HG02840 (cell line): ENCODE data around the gene BOLA2B.
A peak's percentile ranks its signal among the peaks of the same experiment; 100 is the strongest.
"Not testable (repeated sequence)": the region's sequence is repeated elsewhere in the genome, so short reads cannot be mapped to it uniquely, and the experiment has no call there.

Source experiments
- ATAC-seq: cut with Tn5 transposase; IDR thresholded peaks from one replicate; pipeline ENCODE4 v1.9.1; 2021; ENCODE audit warnings: mild to moderate bottlenecking, moderate library complexity, moderate number of reproducible peaks; ENCODE audit not compliant: unreplicated experiment, low FRiP score

Gene BOLA2B

GRCh38 chr16:30193615-30194014, at the start of gene BOLA2B, which contains the start of gene SLX1A:
Gene BOLA2B, minus strand, starts transcription at chr16:30193666. Its CDS starts 71 bp downstream, at chr16:30193595.
Gene SLX1A, plus strand, starts transcription at chr16:30193875. Its CDS starts 210 bp downstream, at chr16:30194085.
- ATAC-seq: peak; percentile 90

- not testable (repeated sequence) for ATAC-seq
Measured at GRCh38 chr16:30217082-30217481, 23.6 kb upstream of the BOLA2B start.

- ATAC-seq: not testable (repeated sequence)
Measured at GRCh38 chr16:30211414-30211813, 17.9 kb upstream of the BOLA2B start.

GRCh38 chr16:30209032-30209431, 15.6 kb upstream of the BOLA2B start:
- ATAC-seq: not testable (repeated sequence)

GRCh38 chr16:30207063-30207704, 13.7 kb upstream of the BOLA2B start:
- not testable (repeated sequence) for ATAC-seq

- not testable (repeated sequence) for ATAC-seq
Measured at GRCh38 chr16:30206252-30206651, 12.8 kb upstream of the BOLA2B start.

GRCh38 chr16:30205541-30206236, 12.2 kb upstream of the BOLA2B start:
- not testable (repeated sequence) for ATAC-seq

GRCh38 chr16:30199608-30200343, 6.3 kb upstream of the BOLA2B start:
- not testable (repeated sequence) for ATAC-seq

GRCh38 chr16:30199049-30199448, 5.6 kb upstream of the BOLA2B start, which contains the start of gene SULT1A3:
Gene SULT1A3, plus strand, starts transcription at chr16:30199255. Its CDS starts 1,474 bp downstream, at chr16:30200729.
- ATAC-seq: not testable (repeated sequence)

- ATAC-seq: not testable (repeated sequence)
Measured at GRCh38 chr16:30197001-30197400, 3.5 kb upstream of the BOLA2B start.

GRCh38 chr16:30194172-30194925, 883 bp upstream of the BOLA2B start:
- peak; percentile 49 for ATAC-seq

- peak; percentile 1 for ATAC-seq
Measured at GRCh38 chr16:30193098-30193497, 368 bp downstream of the BOLA2B start.

- ATAC-seq: not testable (repeated sequence)
Measured at GRCh38 chr16:30191158-30191557, 2.3 kb downstream of the BOLA2B start.

- ATAC-seq: no peak
Measured at GRCh38 chr16:30187971-30188561, 5.4 kb downstream of the BOLA2B start.

GRCh38 chr16:30187556-30187865, 6.0 kb downstream of the BOLA2B start:
- ATAC-seq: no peak

- ATAC-seq: no peak
Measured at GRCh38 chr16:30186782-30187555, 6.5 kb downstream of the BOLA2B start.

- ATAC-seq: no peak
Measured at GRCh38 chr16:30186444-30186781, 7.1 kb downstream of the BOLA2B start.

- peak; percentile 37 for ATAC-seq
Measured at GRCh38 chr16:30185683-30186421, 7.6 kb downstream of the BOLA2B start.
